A204.1 (cell line): ENCODE results near the gene TOLLIP.

ENCODE experiments used
- FAIRE-seq: peaks from 2 replicates; lab custom pipeline; 2012; peaks lifted over from hg19 to GRCh38; lab: Jason Lieb, UNC

TOLLIP gene

GRCh38 chr11:1297576-1298473, 11.6 kb downstream of the TOLLIP start:
- no peak for FAIRE-seq

GRCh38 chr11:1297011-1297575, 12.3 kb downstream of the TOLLIP start:
- FAIRE-seq = no peak

GRCh38 chr11:1296287-1296686, 13.1 kb downstream of the TOLLIP start:
- FAIRE-seq = no peak

- FAIRE-seq = no peak
Measured at GRCh38 chr11:1295591-1295990, 13.8 kb downstream of the TOLLIP start.

GRCh38 chr11:1295086-1295485, 14.3 kb downstream of the TOLLIP start:
- no peak for FAIRE-seq

- FAIRE-seq = no peak
Measured at GRCh38 chr11:1293619-1294015, 15.8 kb downstream of the TOLLIP start.

GRCh38 chr11:1292644-1293618, 16.5 kb downstream of the TOLLIP start:
- no peak for FAIRE-seq

- no peak for FAIRE-seq
Measured at GRCh38 chr11:1292018-1292643, 17.3 kb downstream of the TOLLIP start.

GRCh38 chr11:1291295-1292017, 18.0 kb downstream of the TOLLIP start:
- no peak for FAIRE-seq

GRCh38 chr11:1290052-1291040, 19.1 kb downstream of the TOLLIP start:
- FAIRE-seq = no peak

- FAIRE-seq = no peak
Measured at GRCh38 chr11:1289211-1289935, 20.1 kb downstream of the TOLLIP start.

GRCh38 chr11:1288426-1289151, 20.8 kb downstream of the TOLLIP start:
- FAIRE-seq = no peak

- FAIRE-seq = no peak
Measured at GRCh38 chr11:1287928-1288327, 21.5 kb downstream of the TOLLIP start.

- FAIRE-seq = no peak
Measured at GRCh38 chr11:1285876-1286275, 23.6 kb downstream of the TOLLIP start.

GRCh38 chr11:1285316-1285744, 24.1 kb downstream of the TOLLIP start:
- FAIRE-seq = no peak

GRCh38 chr11:1283906-1284305, 25.5 kb downstream of the TOLLIP start:
- no peak for FAIRE-seq

- no peak for FAIRE-seq
Measured at GRCh38 chr11:1283091-1283511, 26.3 kb downstream of the TOLLIP start.

- FAIRE-seq = no peak
Measured at GRCh38 chr11:1281974-1282365, 27.5 kb downstream of the TOLLIP start.
